ENCODE results near the gene GGN.
"Not testable (repeated sequence)": the region's sequence is repeated elsewhere in the genome, so short reads cannot be mapped to it uniquely, and the experiment has no call there.

The GGN gene

DNA sequence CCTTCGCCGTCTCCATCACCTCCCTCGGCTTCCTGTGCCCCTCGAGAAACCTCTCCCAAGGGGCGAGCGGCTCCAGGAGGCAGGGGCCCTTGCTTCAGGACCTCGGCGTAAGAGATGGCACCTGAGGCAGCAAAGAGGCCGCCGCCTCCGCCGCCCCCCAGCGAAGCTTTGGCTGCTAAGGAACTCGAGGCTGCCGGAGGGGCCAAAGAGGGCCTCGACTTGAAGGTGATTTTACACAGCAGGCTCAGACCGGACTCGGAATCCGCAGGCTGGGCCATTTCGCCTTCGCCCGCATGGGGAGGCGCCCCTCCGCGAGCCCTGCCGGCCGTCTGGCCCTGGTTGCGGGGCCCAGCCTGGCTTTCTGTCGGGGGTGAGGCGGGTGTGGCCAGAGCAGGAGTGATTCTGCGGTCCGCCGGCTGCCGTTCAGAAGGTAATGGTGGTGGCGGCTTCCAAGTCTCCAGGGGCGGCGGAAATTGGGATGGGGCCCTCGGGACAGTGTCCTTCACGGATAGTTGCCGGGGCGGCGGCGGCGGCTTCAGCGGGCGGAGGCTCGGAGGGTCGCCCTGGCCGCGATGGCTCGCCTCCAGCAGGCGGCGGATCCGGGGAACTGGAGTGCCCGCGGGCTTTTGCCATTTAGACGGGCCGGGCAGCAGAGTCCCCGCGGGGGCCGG lies 1.4 kb downstream of the GGN start:
- DNase-seq = no peak

DNA sequence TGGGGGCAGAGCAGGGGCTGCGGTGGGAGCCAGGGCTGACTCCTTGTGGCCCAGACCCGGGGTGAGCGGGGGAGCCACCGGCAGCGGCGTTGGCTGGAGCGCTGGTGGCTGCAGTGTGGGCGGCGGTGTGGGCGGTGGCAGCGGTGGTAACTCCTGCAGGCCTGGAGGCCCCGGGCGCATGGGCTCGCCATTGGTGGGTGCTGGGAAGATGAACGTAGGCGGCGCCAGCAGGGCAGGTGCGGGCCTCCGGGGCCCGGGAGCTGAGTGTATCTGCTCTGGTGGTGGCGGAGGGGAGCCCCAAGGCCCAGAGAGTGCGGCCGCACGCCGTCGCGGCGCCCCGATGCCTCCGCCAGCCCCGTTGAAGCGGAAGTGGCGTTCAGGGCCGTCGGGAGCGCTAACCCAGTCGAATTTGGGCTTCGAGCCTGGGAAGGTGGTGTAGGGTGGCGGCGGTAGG lies 2.0 kb downstream of the GGN start:
- peak; percentile 61 for DNase-seq

DNA sequence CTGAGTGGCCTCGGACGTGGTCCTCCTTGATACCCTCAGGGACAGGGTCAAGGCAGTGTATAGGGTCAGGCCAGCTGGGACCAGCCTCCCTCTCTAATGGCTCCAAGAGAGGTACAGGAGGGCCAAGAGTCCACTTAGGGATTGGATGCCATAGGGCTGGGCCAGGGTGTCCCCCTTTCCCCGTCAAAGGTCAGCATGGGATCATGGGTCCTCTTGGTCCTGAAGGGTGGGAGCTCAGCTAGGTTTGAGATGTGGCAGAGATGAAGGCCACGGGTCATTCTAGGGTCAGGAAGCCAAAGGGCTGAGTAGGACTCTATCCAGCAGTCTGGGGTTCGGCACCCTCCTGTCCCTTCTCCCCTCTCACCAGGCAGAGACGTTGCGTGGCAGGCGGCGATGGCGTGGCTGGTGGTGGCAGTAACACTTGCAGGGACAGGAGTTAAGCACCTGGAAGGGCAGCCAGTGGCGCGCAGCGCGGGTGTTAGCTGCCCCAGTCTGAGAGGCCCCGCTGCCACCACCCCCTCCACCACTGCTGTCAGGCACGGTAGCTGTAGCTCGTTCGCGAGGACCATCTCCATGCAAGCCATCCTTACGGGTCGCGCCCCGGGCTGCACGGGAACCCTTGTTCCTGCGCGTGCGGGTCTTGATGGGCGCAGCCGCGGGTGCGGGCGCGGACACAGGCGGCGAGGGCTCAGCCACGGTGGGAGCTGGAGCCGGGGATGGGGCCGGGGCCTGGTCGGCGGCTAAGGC lies 2.6 kb downstream of the GGN start:
- DNase-seq = no peak

- no peak for DNase-seq
These were observed 3.4 kb downstream of the GGN start for GRCh38 chr19:38384209-38385027.

DNA sequence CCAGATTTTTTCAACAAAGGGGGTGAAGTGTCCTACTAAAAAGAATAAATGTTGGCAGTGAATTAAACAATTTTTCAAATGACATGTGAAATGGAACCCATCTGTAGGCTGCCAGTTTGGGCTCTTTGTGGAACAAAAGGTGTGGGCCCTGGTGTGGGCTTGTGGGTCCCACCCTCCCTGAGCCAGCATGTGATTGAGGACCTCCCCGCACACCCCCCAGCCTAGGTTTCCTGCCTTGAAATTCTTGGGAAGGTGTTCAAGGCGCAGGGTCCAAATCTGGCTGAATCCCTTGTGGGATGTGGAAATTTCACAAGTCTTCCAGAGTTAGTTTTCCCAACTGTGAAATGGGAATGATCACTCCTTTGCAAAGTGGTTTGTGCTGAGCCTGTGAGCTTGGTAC lies 4.1 kb downstream of the GGN start:
- DNase-seq = no peak

DNA sequence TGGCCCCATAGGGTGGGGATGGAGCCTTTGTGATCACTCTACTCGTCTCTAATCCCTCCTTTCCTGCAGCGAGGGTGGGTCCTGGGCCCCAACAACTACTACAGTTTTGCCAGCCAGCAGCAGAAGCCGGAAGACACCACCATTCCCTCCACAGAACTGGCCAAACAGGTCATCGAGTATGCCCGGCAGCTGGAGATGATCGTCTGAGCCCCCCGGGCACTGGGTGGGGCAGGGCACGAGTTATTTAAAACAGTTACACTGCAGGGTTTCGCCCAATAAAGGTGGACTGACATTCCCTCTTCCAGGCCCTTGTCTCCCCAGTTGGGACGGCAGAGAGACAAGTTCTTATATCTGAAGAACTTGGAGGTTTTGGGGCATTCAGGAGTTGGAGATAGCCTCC lies 4.7 kb downstream of the GGN start:
- DNase-seq = no peak

DNA sequence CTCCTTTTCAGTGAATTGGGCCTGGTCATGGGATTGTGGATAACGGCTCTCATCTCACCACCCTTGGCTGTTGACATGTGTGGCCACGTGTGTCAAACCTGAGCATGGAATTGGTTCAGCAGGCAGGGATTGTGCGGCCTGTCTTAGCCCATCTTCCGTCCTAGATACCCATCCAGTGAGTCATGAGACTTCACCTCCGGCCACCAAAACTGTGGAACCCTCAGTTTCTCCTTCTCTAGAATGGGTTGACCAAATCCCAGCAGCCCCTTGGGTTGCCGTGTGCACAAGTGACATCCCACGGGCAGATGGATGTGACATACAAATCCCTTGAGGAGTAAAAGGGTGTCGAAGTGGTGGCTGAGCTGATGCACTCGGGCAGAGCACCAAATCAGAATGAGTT lies 6.7 kb downstream of the GGN start:
- no peak for DNase-seq

GRCh38 chr19:38378866-38379265 lies 9.0 kb downstream of the GGN start:
- DNase-seq = no peak

DNA sequence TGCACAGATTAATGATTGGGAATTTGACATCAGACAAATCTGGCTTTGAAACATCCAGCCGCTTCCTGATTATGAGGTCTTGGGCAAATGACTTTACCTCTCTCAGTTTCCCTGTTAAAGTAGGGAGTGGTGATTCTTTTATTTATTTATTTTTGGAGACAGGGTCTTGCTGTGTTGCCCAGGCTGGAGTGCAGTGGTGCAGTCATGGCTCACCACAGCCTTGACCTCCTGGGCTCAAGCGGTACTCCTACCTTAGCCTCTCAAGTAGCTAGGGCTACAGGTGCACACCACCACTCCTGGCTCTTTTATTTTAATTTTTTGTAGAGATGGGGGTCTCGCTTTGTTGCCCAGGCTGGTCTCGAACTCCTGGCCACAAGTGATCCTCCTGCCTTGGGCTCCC lies 10.8 kb downstream of the GGN start:
- DNase-seq = no peak

DNA sequence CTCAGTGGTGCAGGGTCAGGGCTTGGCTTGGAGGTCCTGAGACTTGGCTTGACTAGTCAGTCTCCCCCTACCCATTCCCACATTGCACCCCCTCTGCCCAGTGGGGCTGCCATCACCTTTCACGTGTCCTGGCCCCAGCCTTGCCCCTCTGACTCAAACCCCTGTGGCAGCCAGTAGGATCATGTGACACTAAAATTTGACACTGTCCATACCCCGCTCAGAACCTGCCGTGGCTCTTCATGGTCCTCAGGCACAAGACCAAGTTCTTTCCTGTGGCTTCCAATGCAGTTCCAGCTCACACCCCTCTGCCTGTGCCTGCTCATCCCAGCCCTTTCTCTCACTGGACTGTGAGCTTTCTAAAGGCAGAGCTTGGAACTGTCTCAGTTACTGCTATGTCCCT lies 11.3 kb downstream of the GGN start:
- DNase-seq = no peak

- DNase-seq = no peak
These were observed 12.1 kb downstream of the GGN start for GRCh38 chr19:38375748-38376147.

GRCh38 chr19:38375098-38375493 lies 12.7 kb downstream of the GGN start:
- DNase-seq = no peak

- peak; percentile 97 for DNase-seq
These were observed 13.3 kb downstream of the GGN start, which contains the start of gene PSMD8 for GRCh38 chr19:38374332-38375097. TSS of gene PSMD8 (plus strand) at chr19:38374571. CDS start at chr19:38374602, 31 bp downstream.

DNA sequence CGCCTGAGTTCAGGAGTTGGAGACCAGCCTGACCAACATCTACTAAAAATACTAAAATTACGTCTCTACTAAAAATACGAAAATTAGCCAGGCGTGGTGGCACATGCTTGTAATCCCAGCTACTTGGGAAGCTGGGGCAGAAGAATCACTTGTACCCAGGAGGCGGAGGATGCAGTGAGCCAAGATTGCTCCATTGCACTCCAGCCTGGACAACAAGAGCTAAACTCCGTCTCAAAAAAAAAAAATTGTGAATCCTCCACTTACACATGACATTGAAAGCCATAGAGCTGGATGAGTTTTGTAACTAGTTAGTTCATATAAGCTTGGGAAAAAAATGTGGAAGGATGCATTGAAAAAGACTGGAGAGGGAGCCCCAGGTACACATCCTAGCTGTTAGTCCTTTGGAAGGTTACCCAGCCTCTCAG lies 13.9 kb downstream of the GGN start:
- no peak for DNase-seq

- DNase-seq = no peak
These were observed 16.8 kb downstream of the GGN start for GRCh38 chr19:38371081-38371480.

DNA sequence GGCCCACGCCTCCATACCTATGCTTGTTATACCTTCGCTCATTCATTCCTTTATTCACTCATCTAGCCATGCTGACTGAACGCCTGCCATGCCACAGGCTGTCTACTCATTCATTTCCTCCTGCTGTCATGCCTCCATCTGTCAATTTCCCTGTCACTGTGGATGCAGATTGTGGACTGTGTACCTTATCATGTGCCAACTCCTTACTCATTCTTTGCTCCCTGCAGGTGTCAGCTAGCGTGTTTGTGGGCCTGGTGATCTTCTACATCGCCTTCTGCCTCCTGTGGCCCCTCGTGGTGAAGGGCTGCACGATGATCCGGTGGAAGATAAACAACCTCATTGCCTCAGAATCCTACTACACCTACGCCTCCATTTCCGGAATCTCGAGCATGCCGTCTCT lies 17.5 kb downstream of the GGN start:
- DNase-seq = no peak

DNA sequence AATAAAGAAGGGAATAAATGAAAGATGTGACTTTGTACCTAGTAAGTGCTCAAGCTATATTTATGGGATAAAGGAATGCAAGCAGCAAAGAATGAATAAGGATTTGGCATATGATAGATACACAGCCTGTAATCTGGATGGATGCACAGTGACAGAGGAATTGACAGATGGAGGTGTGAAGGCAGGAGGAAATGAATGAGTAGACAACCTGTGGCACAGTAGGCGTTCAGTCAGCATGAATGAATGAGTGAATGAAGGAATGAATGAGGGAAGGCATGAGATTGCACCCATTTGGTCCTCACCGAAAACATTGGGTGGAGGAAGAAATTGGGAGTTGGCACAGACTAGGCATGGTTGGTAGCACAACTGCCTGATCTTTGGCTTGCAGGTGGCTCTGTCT lies 18.2 kb downstream of the GGN start:
- DNase-seq = no peak

DNA sequence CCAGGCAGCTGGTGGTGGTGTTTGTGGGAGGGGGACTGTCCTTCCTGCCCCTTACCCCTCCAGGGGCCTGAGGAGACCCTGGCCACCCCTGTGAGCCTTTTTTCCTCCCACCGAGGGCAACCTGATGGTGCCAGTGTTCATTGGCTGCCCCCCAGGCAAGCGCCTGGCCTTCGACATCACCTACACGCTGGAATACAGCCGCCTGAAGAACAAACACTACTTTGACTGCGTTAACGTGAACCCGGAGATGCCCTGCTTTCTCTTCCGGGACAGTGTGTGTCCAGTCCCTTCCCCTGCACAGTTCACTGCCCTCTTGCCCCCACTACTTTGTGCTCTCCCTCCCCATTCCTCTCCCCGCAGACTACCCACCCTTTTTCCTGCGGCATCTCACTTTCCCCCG lies 20.8 kb downstream of the GGN start:
- no peak for DNase-seq

- DNase-seq = not testable (repeated sequence)
These were observed 24.7 kb downstream of the GGN start for GRCh38 chr19:38362946-38363688.

DNA sequence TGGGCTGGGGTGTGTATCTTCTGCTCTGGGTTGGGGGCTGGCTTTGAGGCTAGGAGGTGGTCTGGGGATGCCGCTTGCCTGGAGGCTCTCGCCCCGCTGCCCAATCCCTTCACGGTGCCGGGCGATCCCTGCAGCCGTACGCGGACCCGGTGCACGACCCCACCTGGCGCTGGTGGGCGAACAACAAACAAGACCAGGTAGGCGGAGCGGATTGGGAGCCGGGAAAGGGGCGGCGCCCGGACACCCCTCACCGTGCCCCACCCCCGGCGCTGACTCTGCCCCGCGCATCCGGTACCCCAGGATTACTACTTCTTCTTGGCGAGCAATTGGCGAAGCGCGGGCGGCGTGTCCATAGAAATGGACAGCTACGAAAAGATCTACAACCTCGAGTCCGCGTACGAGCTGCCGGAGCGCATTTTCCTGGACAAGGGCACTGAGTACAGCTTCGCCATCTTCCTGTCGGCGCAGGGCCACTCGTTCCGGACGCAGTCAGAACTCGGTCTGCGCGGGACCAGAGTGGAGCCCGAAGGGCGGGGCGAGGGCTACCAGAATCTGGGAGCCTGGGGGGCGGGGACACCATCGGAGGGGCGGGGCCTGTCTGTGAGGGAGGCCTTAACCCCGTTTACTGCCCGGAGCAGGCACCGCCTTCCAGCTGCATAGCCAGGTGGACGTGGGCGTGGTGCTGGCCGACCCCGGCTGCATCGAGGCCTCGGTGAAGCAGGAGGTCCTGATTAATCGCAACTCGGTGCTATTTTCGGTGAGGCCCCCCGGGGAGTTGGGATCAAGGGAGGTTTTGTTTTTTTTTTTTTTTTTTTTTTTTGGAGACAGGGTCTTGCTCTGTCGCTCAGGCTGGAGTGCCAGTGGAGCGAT lies 25.5 kb downstream of the GGN start:
- peak; percentile 90 for DNase-seq

DNA sequence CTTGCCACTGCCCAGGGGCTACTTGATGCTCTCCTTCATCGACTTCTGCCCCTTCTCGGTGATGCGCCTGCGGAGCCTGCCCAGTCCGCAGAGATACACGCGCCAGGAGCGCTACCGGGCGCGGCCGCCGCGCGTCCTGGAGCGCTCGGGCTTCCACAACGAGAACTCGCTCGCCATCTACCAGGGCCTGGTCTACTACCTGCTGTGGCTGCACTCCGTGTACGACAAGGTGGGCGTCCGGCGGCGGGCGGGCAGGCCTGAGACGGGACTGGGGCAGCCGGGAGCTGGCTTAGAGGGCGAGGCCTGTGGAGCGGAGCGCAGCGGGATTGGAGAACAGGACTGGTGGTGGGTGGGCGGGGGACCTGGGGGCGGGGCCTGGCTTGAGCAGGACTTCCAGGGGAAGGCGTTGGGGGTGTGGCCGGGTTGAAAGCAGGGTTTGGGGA lies 26.2 kb downstream of the GGN start:
- peak; percentile 84 for DNase-seq
